DMS53 treated with DMSO at 0.1 percent for 48 hours (cell line): Measurements from ENCODE around the gene BCAS4.
A peak's percentile ranks its signal among the peaks of the same experiment; 100 is the strongest.
"Not testable (repeated sequence)": the region's sequence is repeated elsewhere in the genome, so short reads cannot be mapped to it uniquely, and the experiment has no call there.

Source experiments
- DNase-seq: peaks from one replicate; lab custom pipeline; 2025; ENCODE audit not compliant: unreplicated experiment; lab: John Stamatoyannopoulos, UW

Gene BCAS4

GRCh38 chr20:50794846-50795634 is at the start of gene BCAS4:
Gene BCAS4 (plus strand): TSS chr20:50795061. CDS start chr20:50795084, 23 bp downstream.
- peak; percentile 80 for DNase-seq

GRCh38 chr20:50745634-50746137 is 49.2 kb upstream of the BCAS4 start:
- no peak for DNase-seq

GRCh38 chr20:50746138-50746940 is 48.5 kb upstream of the BCAS4 start:
- DNase-seq, result no peak

GRCh38 chr20:50747275-50747674 is 47.6 kb upstream of the BCAS4 start:
- no peak for DNase-seq

- DNase-seq, result no peak
Observed at GRCh38 chr20:50750145-50750671, 44.7 kb upstream of the BCAS4 start.

- no peak for DNase-seq
Observed at GRCh38 chr20:50753152-50753551, 41.7 kb upstream of the BCAS4 start.

GRCh38 chr20:50754420-50754819 is 40.4 kb upstream of the BCAS4 start:
- no peak for DNase-seq

GRCh38 chr20:50756447-50756846 is 38.4 kb upstream of the BCAS4 start:
- DNase-seq, result no peak

- no peak for DNase-seq
Observed at GRCh38 chr20:50758469-50758868, 36.4 kb upstream of the BCAS4 start.

GRCh38 chr20:50758992-50759391 is 35.9 kb upstream of the BCAS4 start:
- DNase-seq, result no peak

- DNase-seq, result no peak
Observed at GRCh38 chr20:50759678-50760077, 35.2 kb upstream of the BCAS4 start.

- DNase-seq, result no peak
Observed at GRCh38 chr20:50762045-50762422, 32.8 kb upstream of the BCAS4 start.

GRCh38 chr20:50762435-50763220 is 32.2 kb upstream of the BCAS4 start:
- no peak for DNase-seq

- DNase-seq, result peak; percentile 50
Observed at GRCh38 chr20:50763550-50764458, 31.1 kb upstream of the BCAS4 start.

- DNase-seq, result not testable (repeated sequence)
Observed at GRCh38 chr20:50765251-50765650, 29.6 kb upstream of the BCAS4 start.

GRCh38 chr20:50765674-50766073 is 29.2 kb upstream of the BCAS4 start:
- DNase-seq, result no peak

- DNase-seq, result not testable (repeated sequence)
Observed at GRCh38 chr20:50766955-50767809, 27.7 kb upstream of the BCAS4 start.

GRCh38 chr20:50768991-50769390 is 25.9 kb upstream of the BCAS4 start:
- not testable (repeated sequence) for DNase-seq

- DNase-seq, result not testable (repeated sequence)
Observed at GRCh38 chr20:50769551-50770085, 25.2 kb upstream of the BCAS4 start.
